RPMI7951 (cell line): ENCODE measurements around the gene ATP1A4. TPM values are rescaled to one million over a fixed set of nuclear protein-coding genes. Genes with fewer than 3 reads are reported as not detected.
"Not testable (repeated sequence)": the region's sequence is repeated elsewhere in the genome, so short reads cannot be mapped to it uniquely, and the experiment has no call there.

Source experiments
- DNase-seq: peaks from one replicate; pipeline ENCODE4 v3.0.0-alpha.2; 2012; ENCODE audit warnings: low read depth
- total RNA-seq: library from RNA; depleted of rRNA; stranded (reverse); fragments of >200 nt; shearing (Covaris generic); gene quantifications from 2 replicates; pipeline ENCODE4 v1.2.3, GENCODE V29; 2014; rRNA removed

ATP1A4 gene
- not detected in 2 replicates for total RNA-seq

GRCh38 chr1:160151303-160151702 lies at the start of gene ATP1A4:
Gene ATP1A4, plus strand, starts transcription at chr1:160151603. Its CDS starts 438 bp downstream, at chr1:160152041.
- DNase-seq: no peak

DNA sequence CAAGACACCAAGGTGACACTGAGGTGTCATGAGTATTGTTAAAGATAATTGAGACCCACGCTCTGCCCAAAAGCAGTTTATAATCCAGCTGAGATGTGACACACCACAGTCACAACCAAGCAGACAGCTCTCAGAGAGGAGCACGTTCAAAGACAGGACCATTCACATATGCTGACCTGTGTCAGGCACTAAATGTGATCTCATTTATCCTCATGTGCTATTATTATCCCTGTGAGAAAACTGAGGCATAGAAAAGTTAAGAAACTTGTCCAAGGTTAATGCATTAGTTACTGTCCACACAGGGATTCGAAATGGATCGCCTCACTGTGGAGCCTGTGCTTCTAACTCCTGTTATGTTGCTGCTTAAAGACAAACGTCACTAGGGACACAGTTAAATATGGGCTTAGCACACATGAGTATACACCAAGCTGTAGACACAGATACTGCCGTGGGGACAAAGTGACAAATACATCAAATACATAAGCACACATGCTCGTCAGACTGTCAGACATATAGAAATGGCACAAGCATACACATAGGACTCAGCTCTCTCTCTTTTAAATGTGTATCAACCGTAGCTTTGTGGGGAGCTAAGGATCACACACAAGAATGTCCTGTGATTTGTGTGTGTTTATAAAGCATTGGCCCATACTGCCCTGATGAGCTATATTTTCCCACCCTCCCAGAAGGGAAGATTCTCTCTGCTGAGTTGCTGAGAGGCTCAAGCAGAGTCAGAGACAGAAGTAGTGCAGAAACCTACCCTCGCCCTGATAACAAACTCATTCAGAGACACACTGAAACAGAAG lies 49.5 kb upstream of the ATP1A4 start:
- DNase-seq: no peak

- DNase-seq: no peak
Observed at GRCh38 chr1:160103658-160104408, 47.6 kb upstream of the ATP1A4 start.

GRCh38 chr1:160104486-160104885 lies 46.9 kb upstream of the ATP1A4 start:
- no peak for DNase-seq

GRCh38 chr1:160105155-160105554 lies 46.2 kb upstream of the ATP1A4 start:
- no peak for DNase-seq

GRCh38 chr1:160107512-160107911 lies 43.9 kb upstream of the ATP1A4 start:
- no peak for DNase-seq

DNA sequence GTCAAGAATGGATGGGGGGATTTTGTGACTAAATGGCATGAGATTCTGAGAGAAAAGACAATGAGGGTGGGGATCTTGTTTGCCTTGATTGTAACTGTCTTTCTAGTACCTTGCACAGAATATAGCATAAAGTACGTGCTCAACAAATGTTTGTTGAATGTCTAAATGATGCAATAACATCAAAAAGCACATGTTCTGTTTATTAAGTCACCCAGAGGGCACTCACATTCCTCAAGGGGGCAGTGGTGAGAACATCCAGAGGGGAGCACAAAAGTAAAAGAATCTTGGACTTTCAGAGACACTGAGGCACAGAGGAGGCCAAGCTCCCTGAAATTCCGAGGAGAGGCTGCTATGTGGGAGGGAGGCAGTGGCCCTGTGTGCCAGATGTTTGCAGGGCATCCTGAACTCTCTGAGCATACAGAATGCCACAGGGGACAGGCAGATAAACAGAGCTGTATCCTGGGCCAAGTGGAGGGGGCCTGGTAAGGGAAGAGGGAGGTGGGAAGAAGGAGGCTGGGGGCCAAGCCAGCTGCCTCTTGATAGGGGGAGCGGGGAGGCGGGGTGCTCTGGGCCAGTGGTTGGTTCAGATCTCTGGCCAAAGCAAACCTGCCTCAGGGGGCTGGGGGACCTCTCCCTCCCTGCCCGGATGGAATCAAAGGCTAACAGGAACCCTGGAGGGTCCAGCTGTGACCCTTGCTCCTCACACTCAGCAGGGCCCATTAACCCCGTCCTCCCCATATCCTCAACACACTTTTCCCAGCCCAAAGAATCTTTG lies 42.3 kb upstream of the ATP1A4 start:
- DNase-seq: peak; percentile 42

DNA sequence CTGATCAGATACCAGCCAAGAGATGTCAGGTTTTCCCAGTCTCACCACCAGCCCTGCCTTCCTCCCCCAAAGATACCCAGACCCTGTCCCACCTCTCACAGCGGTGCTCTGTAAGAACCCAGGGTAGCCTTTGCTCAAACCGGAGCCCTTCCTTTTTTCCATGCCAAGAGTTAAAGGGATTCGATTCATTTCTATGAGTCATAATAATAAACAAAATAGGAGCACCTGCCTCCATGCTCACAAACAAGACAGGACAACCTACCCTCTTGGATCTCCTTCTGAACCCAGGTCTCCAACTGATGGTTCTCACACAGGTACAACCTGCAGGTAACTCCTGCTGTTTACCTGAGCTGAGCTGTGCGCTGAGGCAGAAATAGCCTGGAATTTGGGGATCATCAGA lies 41.7 kb upstream of the ATP1A4 start:
- no peak for DNase-seq

- not testable (repeated sequence) for DNase-seq
Observed at GRCh38 chr1:160111462-160111861, 39.9 kb upstream of the ATP1A4 start.

DNA sequence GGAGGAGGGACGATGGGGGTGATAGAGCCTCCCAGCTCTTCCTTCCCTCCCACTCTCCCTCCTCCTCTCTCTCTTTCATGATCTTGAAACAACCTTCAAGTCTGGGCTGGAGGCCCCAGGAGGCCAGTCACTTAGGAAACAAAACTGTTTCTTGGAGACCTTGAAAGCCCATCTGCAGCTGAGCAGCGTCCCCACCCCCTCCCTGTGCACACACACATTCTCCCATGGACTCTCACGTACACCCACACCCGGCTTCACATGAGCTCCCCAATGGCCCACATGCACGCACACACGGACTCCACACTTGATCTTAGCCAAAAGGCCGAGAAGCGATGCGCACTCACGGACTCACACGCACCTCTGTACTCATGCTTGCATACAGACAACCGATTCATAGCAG lies 39.0 kb upstream of the ATP1A4 start:
- DNase-seq: no peak

DNA sequence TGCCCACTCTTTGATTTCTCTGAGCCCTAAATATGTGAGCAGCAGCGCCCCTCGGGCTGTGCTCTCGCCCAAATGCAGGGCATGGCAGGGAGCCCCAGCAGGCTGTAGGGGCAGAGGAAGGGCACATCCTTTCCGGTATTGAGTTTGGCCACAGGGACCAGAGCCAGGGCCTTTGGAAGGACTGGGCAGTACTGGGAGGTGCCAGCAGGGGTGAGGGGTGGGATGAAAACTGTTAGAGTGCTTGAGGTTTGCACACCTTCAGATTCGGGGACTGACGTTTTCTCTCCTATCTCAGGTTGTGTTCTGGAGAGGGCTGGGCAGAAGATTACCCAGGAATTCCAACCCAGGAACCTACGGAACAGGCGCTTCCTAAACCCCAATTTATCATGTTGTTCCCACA lies 38.0 kb upstream of the ATP1A4 start:
- no peak for DNase-seq

GRCh38 chr1:160114085-160114484 lies 37.3 kb upstream of the ATP1A4 start:
- DNase-seq: no peak

DNA sequence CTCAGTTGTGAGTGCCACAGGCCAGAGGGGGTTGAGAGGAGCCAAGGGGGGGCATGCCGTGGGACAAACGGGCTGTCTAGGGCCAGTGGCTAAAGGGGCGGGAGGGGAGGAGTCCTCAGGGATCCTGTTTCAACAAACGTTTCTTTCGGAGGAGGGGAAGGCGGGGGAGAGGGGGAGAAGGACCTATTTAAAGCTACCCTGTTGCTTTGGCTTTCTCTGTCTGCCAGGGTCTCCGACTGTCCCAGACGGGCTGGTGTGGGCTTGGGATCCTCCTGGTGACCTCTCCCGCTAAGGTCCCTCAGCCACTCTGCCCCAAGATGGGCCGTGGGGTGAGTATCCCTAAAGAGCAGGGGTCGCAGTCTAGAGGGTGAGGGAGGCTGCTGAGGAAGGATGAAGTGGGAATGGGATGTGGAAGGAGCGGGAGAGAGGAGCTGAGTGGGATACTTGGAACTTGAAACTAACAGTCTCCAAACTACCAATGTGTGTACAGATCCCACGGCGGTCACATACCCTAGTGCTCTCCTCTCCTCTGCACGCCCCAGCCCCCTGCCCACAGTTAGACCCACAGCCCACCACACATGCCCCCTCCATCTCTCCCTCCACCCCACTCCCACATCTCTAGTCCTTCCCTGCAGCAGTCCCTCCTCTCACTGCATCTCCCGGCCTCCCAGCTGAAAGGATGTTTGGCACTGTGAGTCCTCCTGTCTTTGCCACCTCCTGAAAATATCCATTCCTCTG lies 35.7 kb upstream of the ATP1A4 start, which contains the start of gene ATP1A2:
Gene ATP1A2 (plus strand): TSS at position 215 of the 738 bp plus-strand sequence. CDS start 103 bp downstream, at position 318.
- DNase-seq: no peak

GRCh38 chr1:160116283-160117147 lies 34.9 kb upstream of the ATP1A4 start:
- no peak for DNase-seq

DNA sequence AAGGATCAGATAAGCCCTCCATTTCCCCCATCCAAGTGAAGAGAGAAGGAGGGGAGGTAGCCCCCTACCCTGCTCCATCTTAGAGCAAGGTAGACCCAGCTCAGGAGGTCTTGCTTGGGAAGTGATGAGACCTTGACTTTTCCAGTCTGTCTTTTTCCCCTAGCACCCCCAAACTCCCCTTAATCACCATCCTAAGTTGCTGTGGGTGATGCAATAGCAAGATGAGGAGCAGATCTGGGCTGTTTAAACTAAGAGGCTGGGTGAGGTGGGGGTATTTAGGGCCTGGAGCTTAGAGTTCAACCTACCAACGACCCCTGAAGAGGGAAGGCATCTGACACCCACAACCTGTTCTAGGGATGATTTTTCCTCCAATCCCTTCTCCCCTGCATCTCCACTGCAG lies 34.1 kb upstream of the ATP1A4 start:
- DNase-seq: no peak

DNA sequence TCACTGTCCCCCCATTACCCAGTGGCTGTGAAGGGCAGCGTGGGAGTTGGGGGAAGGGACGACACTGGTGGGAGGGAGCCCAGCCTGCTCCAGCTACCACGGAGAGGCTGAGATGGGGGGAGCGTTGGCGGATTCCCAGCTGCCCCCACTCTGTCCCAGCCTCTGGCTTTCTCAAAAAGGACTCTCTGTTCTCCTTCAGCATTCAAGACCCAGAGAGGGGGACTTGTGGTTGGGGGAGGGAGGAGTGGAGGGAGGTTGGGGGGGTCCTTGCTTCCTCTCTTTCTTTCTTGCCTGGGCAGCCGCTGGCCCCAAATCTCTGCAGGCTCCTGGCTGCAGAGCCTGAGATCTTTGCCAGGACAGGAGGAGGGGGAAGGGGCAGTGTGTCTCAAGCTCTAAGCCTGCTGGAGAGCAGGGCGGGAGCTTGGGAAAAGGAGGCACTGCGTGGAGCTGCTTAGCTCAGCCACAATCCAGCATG lies 33.7 kb upstream of the ATP1A4 start:
- DNase-seq: no peak

GRCh38 chr1:160118928-160119327 lies 32.5 kb upstream of the ATP1A4 start:
- no peak for DNase-seq

- no peak for DNase-seq
Observed at GRCh38 chr1:160120797-160121196, 30.6 kb upstream of the ATP1A4 start.

DNA sequence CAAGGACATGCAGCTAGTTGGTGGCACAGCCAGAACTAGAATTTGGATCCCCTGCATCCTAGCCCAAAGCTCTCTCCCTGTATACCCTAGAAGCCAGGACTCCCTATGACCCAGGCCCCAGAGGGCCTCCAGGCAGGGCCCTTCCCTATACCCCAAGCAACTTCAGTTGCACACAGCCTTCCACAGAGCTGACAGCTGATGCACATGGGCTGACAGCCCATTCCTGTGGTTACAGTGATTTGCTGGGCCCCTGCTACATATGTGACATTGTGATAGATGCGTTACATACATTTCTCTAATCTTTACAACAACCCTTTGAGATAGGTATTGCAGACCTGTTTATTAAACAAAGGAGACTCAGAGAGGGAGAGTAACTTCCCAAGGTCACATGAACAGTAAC lies 30.0 kb upstream of the ATP1A4 start:
- DNase-seq: no peak

GRCh38 chr1:160122978-160123495 lies 28.4 kb upstream of the ATP1A4 start:
- no peak for DNase-seq
